Renal cortex interstitium (tissue), 11 donors: ENCODE results near the gene NRM. TPM values are rescaled to one million over a fixed set of nuclear protein-coding genes. Genes with fewer than 3 reads are reported as not detected.
A peak's percentile ranks its signal among the peaks of the same experiment; 100 is the strongest.

Experiments used
- DNase-seq, 11 donors: peaks; one replicate each; pipeline ENCODE4 v3.0.0-alpha.2; 2013; ENCODE audit warnings: low read depth in 9 of 11, low spot score in 4 of 11; ENCODE audit errors: extremely low read depth in 1 of 11
- polyA plus RNA-seq, 3 donors: library from polyadenylated mRNA; unstranded; fragments of 120-200 nt; gene quantifications; one replicate each; pipeline ENCODE4 v1.2.1, GENCODE V29; 2013; ENCODE audit not compliant: insufficient read length in 3 of 3

Gene NRM
- polyA plus RNA-seq, 3 donors, result 34.1 to 43.5 (median 35.2) TPM

GRCh38 chr6:30705620-30706019 lies 14.8 kb upstream of the NRM start:
- DNase-seq, result no peak

GRCh38 chr6:30703821-30704220 lies 13.0 kb upstream of the NRM start:
- DNase-seq, result no peak

- DNase-seq, result no peak
Observed at GRCh38 chr6:30703011-30703410, 12.2 kb upstream of the NRM start.

GRCh38 chr6:30700340-30700739 lies 9.6 kb upstream of the NRM start:
- DNase-seq, result no peak

GRCh38 chr6:30696432-30696831 lies 5.6 kb upstream of the NRM start:
- no peak for DNase-seq

- no peak for DNase-seq
Observed at GRCh38 chr6:30691208-30691847, 544 bp upstream of the NRM start.

- no peak for DNase-seq
Observed at GRCh38 chr6:30689985-30690384, 799 bp downstream of the NRM start.

- DNase-seq, result no peak
Observed at GRCh38 chr6:30689022-30689865, 1.5 kb downstream of the NRM start.

GRCh38 chr6:30688569-30688968 lies 2.2 kb downstream of the NRM start:
- no peak for DNase-seq

- no peak for DNase-seq
Observed at GRCh38 chr6:30687659-30688431, 2.9 kb downstream of the NRM start.

GRCh38 chr6:30686908-30687658 lies 3.7 kb downstream of the NRM start:
- DNase-seq, result peak in 9 of 11 donors; percentile 76 to 88 (median 84)

GRCh38 chr6:30686009-30686907 lies 4.5 kb downstream of the NRM start, which contains the start of gene PPP1R18:
PPP1R18 (minus strand) TSS chr6:30686645; CDS start chr6:30686018, 627 bp downstream.
- DNase-seq, result peak in 1 of 11 donors; percentile 56

GRCh38 chr6:30685157-30686008 lies 5.4 kb downstream of the NRM start:
- DNase-seq, result no peak

- no peak for DNase-seq
Observed at GRCh38 chr6:30684386-30685156, 6.2 kb downstream of the NRM start.

GRCh38 chr6:30683980-30684338 lies 6.8 kb downstream of the NRM start:
- DNase-seq, result no peak

- no peak for DNase-seq
Observed at GRCh38 chr6:30683183-30683979, 7.4 kb downstream of the NRM start.
